ENCODE measurements around the gene WWP2. TPM values are rescaled to one million over a fixed set of nuclear protein-coding genes. Genes with fewer than 3 reads are reported as not detected.
"Not testable (repeated sequence)": the region's sequence is repeated elsewhere in the genome, so short reads cannot be mapped to it uniquely, and the experiment has no call there.

Gene WWP2
- total RNA-seq, 1 experiment from 2014 or later, result 38.8 TPM

DNA sequence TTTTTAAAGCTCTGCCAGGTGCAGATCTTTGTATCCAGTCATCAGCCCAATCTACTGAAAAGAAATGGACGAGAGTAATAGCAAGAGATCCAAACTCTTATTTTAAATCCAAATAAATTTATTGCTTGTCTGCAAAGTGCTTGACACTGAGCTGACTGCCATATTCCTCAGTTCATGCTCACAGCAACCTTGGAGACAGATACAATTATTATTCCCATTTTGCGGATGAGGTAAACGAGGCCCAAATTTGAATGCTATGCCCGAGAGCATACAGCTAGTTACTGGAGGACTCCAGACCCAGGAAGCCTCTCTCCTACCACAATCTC lies 8.0 kb upstream of the WWP2 start:
- peaks cover 19% of the 10 kb centered on the region for H3K36me3 ChIP-seq (ENCODE audit: low read depth)
- no peaks in the 10 kb centered on the region for H3K27me3 ChIP-seq (ENCODE audit: insufficient read depth, low read depth)
- peak overlapping the region; percentile 94; the same call in 1 of the 2 replicates for H2AFZ ChIP-seq
- H3K4me1 ChIP-seq (replicated peaks; ENCODE audit: insufficient read depth), result peaks cover 20% of the 10 kb centered on the region
- intact Hi-C loops (cut with micrococcal nuclease; ENCODE audit: unreplicated experiment), result loop anchor here (1.0 kb wide), 3 partner anchors 28 to 358 kb away; partner anchors contain the start of gene NQO1
- ChIA-PET CTCF (interaction anchor here (0.6 to 1.4 kb wide), 9 partner anchors 9 to 71 kb away, joined by 3 to 6 read pairs (median 4); no protein-coding TSS in a partner anchor), POLR2A (ENCODE audit: unreplicated experiment) (interaction anchor here (0.5 to 0.6 kb wide), 2 partner anchors 16 to 121 kb away, joined by 3 to 7 read pairs; no protein-coding TSS in a partner anchor)
- H3K9me2 ChIP-seq (ENCODE audit: insufficient read depth), result no peaks in the 10 kb centered on the region
- H3K4me3 ChIP-seq, result peak overlapping the region; percentile 95
- DNase-seq, result no peak
- peak overlapping the region; percentile 52; the same call in 1 of the 2 replicates for H3K27ac ChIP-seq
- H4K20me1 ChIP-seq (ENCODE audit: insufficient read depth), result peaks cover 13% of the 10 kb centered on the region; the same call in 1 of the 2 replicates
- H3K9me3 ChIP-seq (ENCODE audit: insufficient read depth, low read depth), result no peaks in the 10 kb centered on the region
- peaks cover 48% of the 10 kb centered on the region for H3K79me2 ChIP-seq (ENCODE audit: low read depth)
- TF ChIP-seq, protein P1, sequence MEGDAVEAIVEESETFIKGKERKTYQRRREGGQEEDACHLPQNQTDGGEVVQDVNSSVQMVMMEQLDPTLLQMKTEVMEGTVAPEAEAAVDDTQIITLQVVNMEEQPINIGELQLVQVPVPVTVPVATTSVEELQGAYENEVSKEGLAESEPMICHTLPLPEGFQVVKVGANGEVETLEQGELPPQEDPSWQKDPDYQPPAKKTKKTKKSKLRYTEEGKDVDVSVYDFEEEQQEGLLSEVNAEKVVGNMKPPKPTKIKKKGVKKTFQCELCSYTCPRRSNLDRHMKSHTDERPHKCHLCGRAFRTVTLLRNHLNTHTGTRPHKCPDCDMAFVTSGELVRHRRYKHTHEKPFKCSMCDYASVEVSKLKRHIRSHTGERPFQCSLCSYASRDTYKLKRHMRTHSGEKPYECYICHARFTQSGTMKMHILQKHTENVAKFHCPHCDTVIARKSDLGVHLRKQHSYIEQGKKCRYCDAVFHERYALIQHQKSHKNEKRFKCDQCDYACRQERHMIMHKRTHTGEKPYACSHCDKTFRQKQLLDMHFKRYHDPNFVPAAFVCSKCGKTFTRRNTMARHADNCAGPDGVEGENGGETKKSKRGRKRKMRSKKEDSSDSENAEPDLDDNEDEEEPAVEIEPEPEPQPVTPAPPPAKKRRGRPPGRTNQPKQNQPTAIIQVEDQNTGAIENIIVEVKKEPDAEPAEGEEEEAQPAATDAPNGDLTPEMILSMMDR (conservative IDR thresholded peaks at IDR 0.05), result no peak
- TF ChIP-seq EZH2 (IDR thresholded peaks at IDR 0.05; ENCODE audit: low read depth), result no peak
- H3K4me2 ChIP-seq, result peak overlapping the region; percentile 96
- H3F3A ChIP-seq (ENCODE audit: insufficient read depth, low read depth), result no peaks in the 10 kb centered on the region; the same call in 1 of the 2 replicates
- no TSS peak for BruUV-seq (replicated peaks)

- H3K79me2 ChIP-seq (ENCODE audit: low read depth), result peaks cover 44% of the 10 kb centered on the region
- no TSS peak for BruUV-seq (replicated peaks)
- no peaks in the 10 kb centered on the region for H3K27me3 ChIP-seq (ENCODE audit: insufficient read depth, low read depth)
- peak within 1 kb of the TSS; percentile 94 for H2AFZ ChIP-seq
- intact Hi-C loops (cut with micrococcal nuclease; ENCODE audit: unreplicated experiment), result loop anchor here (1.0 kb wide), 3 partner anchors 28 to 358 kb away; partner anchors contain the start of gene NQO1
- CTCF ChIA-PET, result interaction anchor here (0.6 to 1.4 kb wide), 9 partner anchors 9 to 153 kb away, joined by 3 to 6 read pairs (median 4); no protein-coding TSS in a partner anchor
- no peaks in the 10 kb centered on the region for H3K9me3 ChIP-seq (ENCODE audit: insufficient read depth, low read depth)
- H3F3A ChIP-seq (ENCODE audit: insufficient read depth, low read depth), result no peaks in the 10 kb centered on the region; the same call in 1 of the 2 replicates
- peak within 1 kb of the TSS; percentile 52 for H3K27ac ChIP-seq
- no peaks in the 10 kb centered on the region for H3K9me2 ChIP-seq (ENCODE audit: insufficient read depth)
- peaks cover 15% of the 10 kb centered on the region for H3K36me3 ChIP-seq (ENCODE audit: low read depth)
- TF ChIP-seq, protein P1 (conservative IDR thresholded peaks at IDR 0.05), result peak; percentile 94
- TF ChIP-seq EZH2 (IDR thresholded peaks at IDR 0.05; ENCODE audit: low read depth), result no peak
- H3K4me2 ChIP-seq, result peak within 1 kb of the TSS; percentile 96
- POLR2A ChIA-PET (ENCODE audit: unreplicated experiment), result interaction anchor here (0.5 to 1.0 kb wide), 8 partner anchors 16 to 626 kb away, joined by 3 to 7 read pairs (median 4); partner anchors contain the start of gene NQO1
- peaks cover 20% of the 10 kb centered on the region for H3K4me1 ChIP-seq (replicated peaks; ENCODE audit: insufficient read depth)
- DNase-seq, result peak; percentile 91 to 97
- H3K4me3 ChIP-seq, result peak within 1 kb of the TSS; percentile 95
- H4K20me1 ChIP-seq (ENCODE audit: insufficient read depth), result peaks cover 13% of the 10 kb centered on the region; the same call in 1 of the 2 replicates
Observed at GRCh38 chr16:69754469-69755310, 7.4 kb upstream of the WWP2 start, which contains the start of gene NOB1. Gene NOB1 (minus strand): TSS chr16:69754926. CDS start chr16:69754910, 16 bp downstream.

DNA sequence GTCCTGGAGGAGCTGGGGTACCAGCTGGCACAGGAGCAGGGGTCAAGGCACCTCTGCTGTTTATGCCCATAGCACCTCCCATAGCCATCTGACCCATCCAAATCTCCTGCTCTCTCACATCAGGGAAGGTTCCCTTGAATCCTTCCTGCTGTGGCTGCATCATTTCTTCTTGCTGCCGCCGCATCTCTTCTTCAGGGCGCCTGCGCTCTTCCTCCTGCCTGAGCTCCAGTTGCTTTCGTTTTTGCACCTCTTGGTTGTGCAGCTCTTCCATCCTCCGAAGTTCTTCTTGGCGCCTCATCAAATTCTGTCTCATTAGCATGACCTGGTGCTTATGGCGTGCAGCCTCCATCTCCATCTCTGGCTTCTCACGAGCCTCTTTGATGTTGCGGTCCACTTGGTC lies 5.4 kb upstream of the WWP2 start:
- H3K27ac ChIP-seq, result no peak overlapping the region
- no TSS peak for BruUV-seq (replicated peaks)
- intact Hi-C loops (cut with micrococcal nuclease; ENCODE audit: unreplicated experiment), result no loop called here
- ChIA-PET CTCF (no interaction called here), POLR2A (ENCODE audit: unreplicated experiment) (no interaction called here)
- H4K20me1 ChIP-seq (ENCODE audit: insufficient read depth), result peaks cover 11% of the 10 kb centered on the region; the same call in 1 of the 2 replicates
- no peak overlapping the region for H3K4me3 ChIP-seq
- no peak overlapping the region for H2AFZ ChIP-seq
- no peaks in the 10 kb centered on the region for H3F3A ChIP-seq (ENCODE audit: insufficient read depth, low read depth)
- no peaks in the 10 kb centered on the region for H3K9me3 ChIP-seq (ENCODE audit: insufficient read depth, low read depth)
- TF ChIP-seq EZH2 (IDR thresholded peaks at IDR 0.05; ENCODE audit: low read depth), result no peak
- TF ChIP-seq, protein P1 (conservative IDR thresholded peaks at IDR 0.05), result no peak
- H3K79me2 ChIP-seq (ENCODE audit: low read depth), result peaks cover 35% of the 10 kb centered on the region
- no peak overlapping the region for H3K4me2 ChIP-seq
- H3K36me3 ChIP-seq (ENCODE audit: low read depth), result peaks cover 2% of the 10 kb centered on the region; the same call in 1 of the 2 replicates
- H3K9me2 ChIP-seq (ENCODE audit: insufficient read depth), result no peaks in the 10 kb centered on the region
- peaks cover 27% of the 10 kb centered on the region for H3K4me1 ChIP-seq (replicated peaks; ENCODE audit: insufficient read depth)
- no peaks in the 10 kb centered on the region for H3K27me3 ChIP-seq (ENCODE audit: insufficient read depth, low read depth)
- no peak for DNase-seq

- H3K4me3 ChIP-seq; POLR2A ChIA-PET (ENCODE audit: unreplicated experiment); H3K27me3 ChIP-seq (ENCODE audit: insufficient read depth, low read depth); CTCF ChIA-PET; H3K27ac ChIP-seq; DNase-seq; H3K9me3 ChIP-seq (ENCODE audit: insufficient read depth, low read depth); H3F3A ChIP-seq (ENCODE audit: insufficient read depth, low read depth); H3K36me3 ChIP-seq (ENCODE audit: low read depth); H3K9me2 ChIP-seq (ENCODE audit: insufficient read depth); BruUV-seq (replicated peaks); intact Hi-C loops (cut with micrococcal nuclease; ENCODE audit: unreplicated experiment); H4K20me1 ChIP-seq (ENCODE audit: insufficient read depth); H2AFZ ChIP-seq; H3K4me2 ChIP-seq: not testable (repeated sequence)
- Histone ChIP-seq H3K4me1 (replicated peaks; ENCODE audit: insufficient read depth) (peaks cover 26% of the 10 kb centered on the region), H3K79me2 (ENCODE audit: low read depth) (peaks cover 31% of the 10 kb centered on the region)
Observed at GRCh38 chr16:69757375-69757774, 4.8 kb upstream of the WWP2 start.
